Measurements from ENCODE around the gene CLCNKA.
"Not testable (repeated sequence)": the region's sequence is repeated elsewhere in the genome, so short reads cannot be mapped to it uniquely, and the experiment has no call there.

DNA sequence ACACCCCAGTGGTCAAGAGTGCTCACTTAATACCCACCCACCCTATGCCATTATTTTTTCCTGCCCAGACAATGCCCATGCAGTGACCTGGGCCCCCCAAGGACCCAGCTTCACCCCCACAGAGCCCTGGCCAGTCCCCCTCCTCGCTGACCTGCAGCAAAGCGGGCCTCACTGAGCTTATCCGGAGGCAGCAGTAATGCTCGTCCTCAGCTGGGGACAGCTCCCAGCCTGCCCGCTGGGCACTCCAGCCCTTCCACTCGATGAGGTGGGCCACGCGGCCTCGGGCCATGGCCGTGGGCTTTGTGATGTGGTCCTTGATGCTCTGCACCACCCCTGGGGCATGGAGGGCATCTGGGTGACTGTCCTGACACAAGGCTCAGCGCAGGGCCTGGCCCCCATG, 14.6 kb downstream of the CLCNKA start:
- not testable (repeated sequence) for TF ChIP-seq ZNF274 (IDR thresholded peaks at IDR 0.05; ENCODE audit: low read depth, low read length); YY1 (IDR thresholded peaks at IDR 0.05; ENCODE audit: insufficient read depth, insufficient read length)
